ENCODE measurements around the gene RAET1L. TPM values are rescaled to one million over a fixed set of nuclear protein-coding genes. Genes with fewer than 3 reads are reported as not detected.
"Not testable (repeated sequence)": the region's sequence is repeated elsewhere in the genome, so short reads cannot be mapped to it uniquely, and the experiment has no call there.

RAET1L gene
- total and polyA plus RNA-seq, 8 donors, result 1.1 to 5.0 TPM; not detected in 6

GRCh38 chr6:150004783-150005717, 20.3 kb downstream of the RAET1L start:
- peak overlapping the region in 2 of 5 donors; percentile 21 to 50 for H3K27ac ChIP-seq

GRCh38 chr6:150004101-150004782, 21.1 kb downstream of the RAET1L start:
- Histone ChIP-seq H3K27me3 (peaks cover 0 to 94% (median 22%) of the 10 kb centered on the region in 3 donors), H3K27ac (peak overlapping the region in 1 of 5 donors; percentile 50)
- intact Hi-C loops (cut with DNase I; ENCODE audit: low total_unique reads), result no loop called here

More at GRCh38 chr6:150004783-150005717, 20.3 kb downstream of the RAET1L start:
- intact Hi-C loops (cut with DNase I; ENCODE audit: low total_unique reads), result no loop called here
- Histone ChIP-seq H3K9me3 (no peaks in the 10 kb centered on the region), H3K4me3 (peak overlapping the region; percentile 50 to 73 (median 60)), H3K4me1 (peaks cover 7 to 24% (median 16%) of the 10 kb centered on the region in 4 donors), H3K36me3 (no peaks in the 10 kb centered on the region), H3K27me3 (peaks cover 0 to 94% (median 22%) of the 10 kb centered on the region in 3 donors)
- TF ChIP-seq POLR2A (IDR thresholded peaks at IDR 0.05) (no peak), POLR2AphosphoS5 (IDR thresholded peaks at IDR 0.05) (peak; percentile 10 to 71 (median 30))
- DNase-seq, result peak; percentile 95 to 98
- 1% methylated on average over 39 to 79 of the region's 79 CpGs for WGBS, 5 donors

GRCh38 chr6:150003599-150003998, 21.7 kb downstream of the RAET1L start:
- intact Hi-C loops (cut with DNase I; ENCODE audit: low total_unique reads), result not testable (repeated sequence)

More at GRCh38 chr6:150004101-150004782, 21.1 kb downstream of the RAET1L start:
- TF ChIP-seq POLR2AphosphoS5 (IDR thresholded peaks at IDR 0.05) (no peak), EP300 (IDR thresholded peaks at IDR 0.05) (no peak), POLR2A (IDR thresholded peaks at IDR 0.05) (no peak)
- TF ChIP-seq, protein P1, sequence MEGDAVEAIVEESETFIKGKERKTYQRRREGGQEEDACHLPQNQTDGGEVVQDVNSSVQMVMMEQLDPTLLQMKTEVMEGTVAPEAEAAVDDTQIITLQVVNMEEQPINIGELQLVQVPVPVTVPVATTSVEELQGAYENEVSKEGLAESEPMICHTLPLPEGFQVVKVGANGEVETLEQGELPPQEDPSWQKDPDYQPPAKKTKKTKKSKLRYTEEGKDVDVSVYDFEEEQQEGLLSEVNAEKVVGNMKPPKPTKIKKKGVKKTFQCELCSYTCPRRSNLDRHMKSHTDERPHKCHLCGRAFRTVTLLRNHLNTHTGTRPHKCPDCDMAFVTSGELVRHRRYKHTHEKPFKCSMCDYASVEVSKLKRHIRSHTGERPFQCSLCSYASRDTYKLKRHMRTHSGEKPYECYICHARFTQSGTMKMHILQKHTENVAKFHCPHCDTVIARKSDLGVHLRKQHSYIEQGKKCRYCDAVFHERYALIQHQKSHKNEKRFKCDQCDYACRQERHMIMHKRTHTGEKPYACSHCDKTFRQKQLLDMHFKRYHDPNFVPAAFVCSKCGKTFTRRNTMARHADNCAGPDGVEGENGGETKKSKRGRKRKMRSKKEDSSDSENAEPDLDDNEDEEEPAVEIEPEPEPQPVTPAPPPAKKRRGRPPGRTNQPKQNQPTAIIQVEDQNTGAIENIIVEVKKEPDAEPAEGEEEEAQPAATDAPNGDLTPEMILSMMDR (IDR thresholded peaks at IDR 0.05), result no peak
- WGBS, 5 donors, result 35 to 44% (median 38%) methylated on average over 11 to 14 of the region's 14 CpGs
- H3K4me3 ChIP-seq, result peak overlapping the region; percentile 50 to 73 (median 60)
- H3K36me3 ChIP-seq, result no peaks in the 10 kb centered on the region
- peak in 1 of 2 donors; percentile 33 for DNase-seq
- peaks cover 7 to 24% (median 16%) of the 10 kb centered on the region in 4 donors for H3K4me1 ChIP-seq
- no peaks in the 10 kb centered on the region for H3K9me3 ChIP-seq

GRCh38 chr6:150002710-150003109, 22.6 kb downstream of the RAET1L start:
- no peak for TF ChIP-seq POLR2A (IDR thresholded peaks at IDR 0.05)
- TF ChIP-seq, protein P1 (IDR thresholded peaks at IDR 0.05), result no peak
- TF ChIP-seq EP300 (IDR thresholded peaks at IDR 0.05), result no peak
- TF ChIP-seq POLR2AphosphoS5 (IDR thresholded peaks at IDR 0.05), result no peak
- peaks cover 0 to 85% (median 17%) of the 10 kb centered on the region in 3 donors for H3K27me3 ChIP-seq
- WGBS, 5 donors, result 78 to 100% (median 93%) methylated on average over 2 of the region's 2 CpGs

More at GRCh38 chr6:150003599-150003998, 21.7 kb downstream of the RAET1L start:
- not testable (repeated sequence) for H3K9me3 ChIP-seq, DNase-seq, H3K27ac ChIP-seq, H3K4me3 ChIP-seq, H3K36me3 ChIP-seq
- H3K4me1 ChIP-seq, result peaks cover 7 to 24% (median 16%) of the 10 kb centered on the region in 4 donors
- 71 to 99% (median 94%) methylated on average over 3 of the region's 3 CpGs for WGBS, 5 donors
- peaks cover 0 to 94% (median 20%) of the 10 kb centered on the region in 3 donors for H3K27me3 ChIP-seq

More at GRCh38 chr6:150002710-150003109, 22.6 kb downstream of the RAET1L start:
- intact Hi-C loops (cut with DNase I; ENCODE audit: low total_unique reads), result no loop called here
- Histone ChIP-seq H3K9me3 (no peaks in the 10 kb centered on the region), H3K4me3 (no peak overlapping the region), H3K27ac (no peak overlapping the region), H3K36me3 (no peaks in the 10 kb centered on the region), H3K4me1 (peaks cover 7 to 21% (median 16%) of the 10 kb centered on the region in 4 donors)
- no peak for DNase-seq
